Middle frontal gyrus (tissue), 1 donor: ENCODE results near the gene EPB42.
"Not testable (repeated sequence)": the region's sequence is repeated elsewhere in the genome, so short reads cannot be mapped to it uniquely, and the experiment has no call there.

Source experiments
- DNase-seq: peaks from one replicate; pipeline ENCODE4 v3.0.0-alpha.2; 2015; ENCODE audit warnings: low spot score; ENCODE audit errors: extremely low spot score

The EPB42 gene

GRCh38 chr15:43212951-43213350, 7.9 kb downstream of the EPB42 start:
- no peak for DNase-seq

- DNase-seq: no peak
Observed at GRCh38 chr15:43212299-43212698, 8.5 kb downstream of the EPB42 start.

- no peak for DNase-seq
Observed at GRCh38 chr15:43211224-43211735, 9.5 kb downstream of the EPB42 start.

GRCh38 chr15:43210807-43211206, 10.0 kb downstream of the EPB42 start:
- no peak for DNase-seq

- no peak for DNase-seq
Observed at GRCh38 chr15:43210172-43210745, 10.6 kb downstream of the EPB42 start.

GRCh38 chr15:43209059-43209824, 11.6 kb downstream of the EPB42 start:
- DNase-seq: no peak

- DNase-seq: no peak
Observed at GRCh38 chr15:43208052-43209002, 12.5 kb downstream of the EPB42 start.

- DNase-seq: no peak
Observed at GRCh38 chr15:43207024-43207423, 13.8 kb downstream of the EPB42 start.

GRCh38 chr15:43206054-43206453, 14.8 kb downstream of the EPB42 start:
- no peak for DNase-seq

- no peak for DNase-seq
Observed at GRCh38 chr15:43204016-43204901, 16.6 kb downstream of the EPB42 start.

GRCh38 chr15:43199945-43200488, 20.8 kb downstream of the EPB42 start:
- DNase-seq: no peak

- DNase-seq: no peak
Observed at GRCh38 chr15:43198992-43199391, 21.8 kb downstream of the EPB42 start.

GRCh38 chr15:43198556-43198955, 22.3 kb downstream of the EPB42 start:
- DNase-seq: not testable (repeated sequence)

- DNase-seq: not testable (repeated sequence)
Observed at GRCh38 chr15:43197773-43198172, 23.0 kb downstream of the EPB42 start.

GRCh38 chr15:43196760-43197548, 23.9 kb downstream of the EPB42 start:
- DNase-seq: no peak

- DNase-seq: no peak
Observed at GRCh38 chr15:43194795-43195194, 26.0 kb downstream of the EPB42 start.

GRCh38 chr15:43193710-43194109, 27.1 kb downstream of the EPB42 start:
- DNase-seq: no peak

- DNase-seq: no peak
Observed at GRCh38 chr15:43190178-43190577, 30.6 kb downstream of the EPB42 start.

- no peak for DNase-seq
Observed at GRCh38 chr15:43189296-43189695, 31.5 kb downstream of the EPB42 start.
